AG10803 (cell line): ENCODE data around the gene PCGF3.
"Not testable (repeated sequence)": the region's sequence is repeated elsewhere in the genome, so short reads cannot be mapped to it uniquely, and the experiment has no call there.

Source experiments
- DNase-seq: peaks from one replicate; pipeline ENCODE4 v3.0.0; 2010; ENCODE audit warnings: low read depth
- H3K4me3 ChIP-seq: 2 replicates; pipeline ENCODE4 v1.5.1; 2011; ENCODE audit warnings: mild to moderate bottlenecking, low read length, control low read depth
- TF ChIP-seq, protein P1 (sequence below): conservative IDR thresholded peaks from 2 replicates; pipeline ENCODE4 v1.5.1; 2011; ENCODE audit warnings: mild to moderate bottlenecking, low read length, control low read depth, inconsistent platforms

The PCGF3 gene

DNA sequence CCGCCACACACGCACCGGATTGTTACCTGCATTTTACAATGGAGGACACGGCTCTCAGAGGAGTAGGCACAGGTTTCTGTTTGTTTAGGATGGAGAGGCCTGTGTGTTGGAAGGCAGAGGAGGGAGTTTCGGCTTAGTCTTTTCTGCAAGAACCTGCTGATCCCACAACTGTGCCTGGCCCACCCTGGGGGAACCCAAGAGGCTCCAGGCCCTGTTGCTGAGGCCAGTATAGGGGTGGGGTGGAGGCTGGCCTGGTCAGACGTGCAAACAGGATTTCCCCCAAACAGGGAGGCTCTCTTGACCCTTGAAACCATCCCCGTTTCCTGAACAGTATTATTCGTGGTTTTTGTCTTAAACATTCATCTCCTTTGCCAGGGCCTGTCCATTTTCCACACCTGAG lies 15.9 kb upstream of the PCGF3 start:
- no peak for DNase-seq
- TF ChIP-seq, protein P1, sequence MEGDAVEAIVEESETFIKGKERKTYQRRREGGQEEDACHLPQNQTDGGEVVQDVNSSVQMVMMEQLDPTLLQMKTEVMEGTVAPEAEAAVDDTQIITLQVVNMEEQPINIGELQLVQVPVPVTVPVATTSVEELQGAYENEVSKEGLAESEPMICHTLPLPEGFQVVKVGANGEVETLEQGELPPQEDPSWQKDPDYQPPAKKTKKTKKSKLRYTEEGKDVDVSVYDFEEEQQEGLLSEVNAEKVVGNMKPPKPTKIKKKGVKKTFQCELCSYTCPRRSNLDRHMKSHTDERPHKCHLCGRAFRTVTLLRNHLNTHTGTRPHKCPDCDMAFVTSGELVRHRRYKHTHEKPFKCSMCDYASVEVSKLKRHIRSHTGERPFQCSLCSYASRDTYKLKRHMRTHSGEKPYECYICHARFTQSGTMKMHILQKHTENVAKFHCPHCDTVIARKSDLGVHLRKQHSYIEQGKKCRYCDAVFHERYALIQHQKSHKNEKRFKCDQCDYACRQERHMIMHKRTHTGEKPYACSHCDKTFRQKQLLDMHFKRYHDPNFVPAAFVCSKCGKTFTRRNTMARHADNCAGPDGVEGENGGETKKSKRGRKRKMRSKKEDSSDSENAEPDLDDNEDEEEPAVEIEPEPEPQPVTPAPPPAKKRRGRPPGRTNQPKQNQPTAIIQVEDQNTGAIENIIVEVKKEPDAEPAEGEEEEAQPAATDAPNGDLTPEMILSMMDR = no peak
- H3K4me3 ChIP-seq = peak overlapping the region; percentile 52

DNA sequence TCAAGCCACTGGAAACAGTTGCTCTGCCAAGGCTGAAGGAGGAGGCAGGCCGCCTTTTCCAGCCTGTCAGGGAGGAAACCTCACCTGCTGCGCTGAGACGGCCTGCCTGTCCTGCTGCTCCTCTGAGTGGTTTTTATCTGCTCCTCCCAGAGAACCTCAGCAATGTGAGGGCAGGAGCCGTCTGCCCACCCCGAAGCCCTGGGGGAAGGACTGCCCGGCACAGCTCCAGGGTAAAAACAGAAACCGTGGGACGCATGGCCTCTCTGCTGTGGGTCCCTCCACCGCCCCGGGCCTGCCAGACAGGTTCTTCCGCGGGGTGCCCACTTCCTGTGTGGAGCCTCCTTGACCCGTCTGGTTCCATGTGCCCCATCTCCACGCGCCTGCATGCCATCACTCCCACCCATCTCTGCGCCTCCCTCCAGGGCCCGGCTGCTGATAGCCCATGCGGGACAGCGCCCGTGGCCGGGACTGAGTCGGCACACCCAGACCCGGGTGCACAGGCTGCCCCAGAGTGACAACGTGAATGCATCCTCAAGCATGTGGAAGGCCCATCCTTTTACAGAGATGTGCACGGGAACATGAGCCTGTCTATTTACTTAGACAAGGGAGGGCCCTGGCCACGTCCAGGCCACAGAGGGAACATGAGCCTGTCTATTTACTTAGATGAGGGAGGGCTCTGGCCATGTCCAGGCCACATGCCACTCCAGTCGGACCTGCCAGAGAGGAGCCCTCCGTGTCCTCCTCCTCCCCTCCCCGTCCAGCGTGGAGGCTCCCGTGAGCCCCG lies 12.7 kb upstream of the PCGF3 start:
- H3K4me3 ChIP-seq = no peak overlapping the region
- DNase-seq = no peak
- TF ChIP-seq, protein P1 = no peak

DNA sequence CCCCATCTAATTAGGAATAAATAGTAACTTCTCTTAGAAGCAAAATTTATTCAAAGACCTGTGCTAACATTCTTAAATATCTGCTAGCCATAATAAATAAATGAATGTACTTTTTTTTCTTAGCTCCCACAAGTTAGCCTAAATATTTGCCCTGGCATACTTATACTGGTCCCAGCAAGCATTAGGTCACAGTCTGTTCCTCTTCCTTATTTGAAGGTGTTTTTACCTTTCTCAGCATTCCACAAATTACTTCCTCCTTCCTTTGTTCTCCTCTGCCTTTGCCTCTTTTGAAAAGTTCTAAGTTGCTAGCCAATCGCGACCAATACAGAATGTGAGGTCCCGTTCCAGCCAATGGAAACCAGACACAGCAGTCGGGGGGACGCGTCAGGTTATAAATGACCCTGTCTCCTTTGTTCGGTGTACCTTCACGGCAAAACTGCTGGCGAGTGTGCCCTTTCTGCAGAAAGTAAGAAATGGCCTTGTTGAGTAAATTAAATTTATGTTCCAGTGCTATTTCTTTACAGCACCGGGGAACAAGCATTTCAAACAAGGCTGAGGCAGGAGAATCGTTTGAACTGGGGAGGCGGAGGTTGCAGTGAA lies 11.2 kb upstream of the PCGF3 start:
- H3K4me3 ChIP-seq, DNase-seq: not testable (repeated sequence)

DNA sequence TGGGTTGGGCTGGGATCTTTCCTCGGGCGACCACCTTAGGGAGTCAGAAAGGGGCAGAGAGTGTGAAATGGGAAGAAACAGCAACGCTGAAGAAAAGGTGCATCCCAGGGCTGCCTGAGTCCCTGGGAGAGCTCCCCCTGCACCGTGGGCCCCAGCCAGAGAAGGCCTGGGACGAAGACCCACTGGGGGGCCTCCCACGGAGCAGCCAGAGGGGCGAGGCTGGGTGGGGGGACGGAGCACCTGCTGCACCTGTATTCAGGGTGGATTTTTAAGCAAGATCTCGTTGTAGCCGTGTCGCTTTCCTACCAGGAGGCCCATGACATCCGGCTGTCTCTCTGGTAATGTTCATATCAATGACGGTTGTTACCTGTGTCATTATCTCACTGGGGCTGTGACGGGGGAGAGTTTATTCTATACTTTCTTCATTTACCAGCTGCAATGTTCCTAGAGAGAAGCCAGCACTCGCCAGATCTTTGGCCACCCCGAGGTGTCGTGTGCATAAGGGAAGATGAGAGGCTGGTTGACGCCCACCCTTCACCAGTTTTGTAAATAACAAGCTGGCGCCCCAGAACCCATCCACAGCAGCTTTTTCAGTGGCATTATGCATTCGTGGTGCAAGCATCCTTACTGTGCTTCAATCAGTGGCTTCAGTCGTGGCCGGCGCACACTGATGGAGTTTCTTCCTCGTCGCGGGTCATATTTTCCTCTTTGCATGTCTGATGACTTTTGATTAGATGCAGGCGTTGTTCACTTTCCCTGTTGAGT lies 5.6 kb upstream of the PCGF3 start:
- TF ChIP-seq, protein P1 = no peak
- no peak overlapping the region for H3K4me3 ChIP-seq
- no peak for DNase-seq

DNA sequence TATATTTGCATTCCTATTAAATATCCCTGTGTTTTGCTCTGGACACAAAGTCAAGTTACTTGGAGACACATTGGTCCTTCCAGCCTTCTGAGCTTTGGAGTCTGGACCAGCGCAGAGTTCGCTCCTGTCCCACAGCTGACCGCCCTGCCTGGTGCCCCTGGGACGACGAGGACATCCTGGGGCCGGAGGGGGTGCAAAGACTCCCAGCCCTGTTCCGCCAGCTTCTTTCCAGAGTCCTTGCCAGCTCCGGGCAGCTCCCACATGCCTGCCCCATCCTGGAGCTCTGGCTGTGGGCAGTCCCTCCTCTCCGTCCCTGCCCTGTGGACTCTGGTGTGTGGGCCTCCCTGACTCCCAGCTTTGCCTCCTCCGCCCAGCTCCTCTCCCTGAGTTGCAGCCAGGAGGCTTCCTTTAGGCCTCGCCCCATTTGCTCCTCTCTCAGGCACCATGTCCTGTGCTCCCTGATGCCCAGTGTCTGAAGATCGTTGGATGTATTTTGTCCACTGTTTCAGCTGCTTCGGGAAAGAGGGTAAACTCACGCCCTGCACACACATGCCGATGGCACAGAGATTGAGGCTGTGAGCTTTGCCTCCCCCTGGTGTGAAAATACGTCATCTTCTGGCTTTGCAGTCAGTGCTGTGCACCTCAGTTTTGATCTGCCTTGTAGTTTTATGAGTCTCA lies 4.9 kb upstream of the PCGF3 start:
- H3K4me3 ChIP-seq = no peak overlapping the region
- DNase-seq = no peak
- TF ChIP-seq, protein P1 = no peak

DNA sequence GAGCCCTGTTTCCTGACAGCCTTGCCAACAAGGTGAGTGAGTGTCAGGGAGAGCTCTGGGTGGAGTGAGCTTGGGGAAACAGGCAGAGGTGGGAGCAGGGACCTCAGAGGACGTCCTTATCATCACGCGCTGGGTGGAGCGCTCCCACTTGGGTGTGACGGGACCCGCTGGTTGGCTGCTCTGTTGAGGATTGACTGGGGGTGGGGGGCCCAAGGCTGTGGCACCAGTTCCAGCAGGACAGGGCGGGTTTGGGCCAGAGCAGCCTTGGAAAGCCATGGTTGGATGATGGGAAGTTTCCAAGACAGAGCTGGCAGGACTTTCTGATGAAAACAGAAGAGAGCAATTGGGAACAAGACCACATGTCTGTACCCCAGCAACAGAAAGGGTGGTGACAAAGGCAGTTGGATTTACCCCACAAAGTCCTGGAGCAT lies 3.0 kb upstream of the PCGF3 start:
- TF ChIP-seq, protein P1 = no peak

More for the DNA sequence above, 3.0 kb upstream of the PCGF3 start:
- no peak for DNase-seq
- H3K4me3 ChIP-seq = no peak overlapping the region
